Inflammatory macrophage (primary cell): ENCODE measurements around the gene MTOR.
A peak's percentile ranks its signal among the peaks of the same experiment; 100 is the strongest.
"Not testable (repeated sequence)": the region's sequence is repeated elsewhere in the genome, so short reads cannot be mapped to it uniquely, and the experiment has no call there.

Experiments
- DNase-seq, 2 donors: peaks; one replicate each; pipeline ENCODE4 v3.0.0-alpha.2; 2020 to 2022
- total RNA-seq, 18 experiments: gene quantifications; one replicate each; lab custom pipeline; 2026; ENCODE audit warnings: mixed read lengths in 6 of 18, inconsistent platforms in 2 of 18; lab: John Stamatoyannopoulos, UW

MTOR gene
- 65.8 to 146 (median 126) reads per million in 18 experiments for total RNA-seq

GRCh38 chr1:11262171-11263049 lies at the start of gene MTOR:
Gene MTOR, minus strand, starts transcription at chr1:11262551. Its CDS starts 3,142 bp downstream, at chr1:11259409.
- DNase-seq: peak; percentile 100

- no peak for DNase-seq
These were observed 47.0 kb upstream of the MTOR start for GRCh38 chr1:11309385-11309784.

DNA sequence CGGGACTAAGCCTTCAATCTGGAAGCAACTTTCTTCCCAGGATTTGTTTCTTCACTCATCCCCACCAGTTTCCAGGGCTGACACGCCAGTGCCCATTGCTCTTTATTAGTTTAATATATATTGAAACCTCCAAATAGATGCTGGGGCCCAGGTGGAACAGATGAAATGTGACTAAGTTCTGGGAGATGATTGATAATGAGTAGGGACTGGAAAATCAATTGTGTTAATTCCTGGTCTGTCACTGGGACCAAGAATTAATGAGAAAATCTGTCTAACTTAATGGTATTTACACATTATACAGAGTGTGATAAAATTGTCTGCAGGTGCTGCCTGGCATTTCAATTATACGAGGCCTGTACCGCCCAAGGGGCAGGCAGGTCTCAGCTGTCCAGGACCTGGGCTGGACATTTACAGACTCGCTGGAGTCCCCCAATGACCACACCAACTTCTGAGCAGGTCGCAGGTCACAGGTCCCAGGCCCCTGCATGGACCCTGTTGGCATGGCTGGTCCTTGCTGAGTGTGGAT lies 46.4 kb upstream of the MTOR start:
- DNase-seq: no peak

- DNase-seq: no peak
These were observed 45.5 kb upstream of the MTOR start for GRCh38 chr1:11307852-11308251.

DNA sequence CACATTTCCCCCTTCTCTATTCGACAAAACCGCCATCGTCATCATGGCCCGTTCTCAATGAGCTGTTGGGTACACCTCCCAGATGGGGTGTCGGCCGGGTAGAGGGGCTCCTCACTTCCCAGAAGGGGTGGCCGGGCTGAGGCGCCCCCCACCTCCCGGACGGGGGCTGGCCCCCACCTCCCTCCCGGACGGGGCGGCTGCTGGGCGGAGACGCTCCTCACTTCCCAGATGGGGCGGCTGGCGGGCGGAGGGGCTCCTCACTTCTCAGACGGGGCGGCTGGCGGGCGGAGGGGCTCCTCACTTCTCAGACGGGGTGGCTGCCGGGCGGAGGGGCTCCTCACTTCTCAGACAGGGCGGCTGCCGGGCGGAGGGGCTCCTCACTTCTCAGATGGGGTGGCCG lies 43.2 kb upstream of the MTOR start:
- DNase-seq: not testable (repeated sequence)

DNA sequence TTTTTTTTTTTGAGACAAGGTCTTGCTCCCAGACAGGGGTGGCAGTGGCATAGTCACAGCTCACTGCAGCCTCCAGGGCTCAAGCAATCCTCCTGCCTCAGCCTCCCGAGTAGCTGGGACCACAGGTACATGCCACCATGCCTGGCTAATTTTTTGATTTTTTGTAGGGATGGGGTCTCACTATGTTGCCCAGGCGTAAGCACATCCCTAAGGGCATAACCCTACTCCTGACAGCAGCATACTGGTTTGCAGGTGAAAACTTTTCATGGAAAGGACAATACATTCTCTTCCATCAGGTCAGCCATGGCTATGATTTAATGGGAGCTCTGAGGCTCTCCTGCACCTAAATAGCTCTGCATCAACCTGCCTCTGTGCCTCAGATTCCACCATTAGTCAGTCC lies 40.0 kb upstream of the MTOR start:
- DNase-seq: no peak

GRCh38 chr1:11301601-11302000 lies 39.2 kb upstream of the MTOR start:
- no peak for DNase-seq

DNA sequence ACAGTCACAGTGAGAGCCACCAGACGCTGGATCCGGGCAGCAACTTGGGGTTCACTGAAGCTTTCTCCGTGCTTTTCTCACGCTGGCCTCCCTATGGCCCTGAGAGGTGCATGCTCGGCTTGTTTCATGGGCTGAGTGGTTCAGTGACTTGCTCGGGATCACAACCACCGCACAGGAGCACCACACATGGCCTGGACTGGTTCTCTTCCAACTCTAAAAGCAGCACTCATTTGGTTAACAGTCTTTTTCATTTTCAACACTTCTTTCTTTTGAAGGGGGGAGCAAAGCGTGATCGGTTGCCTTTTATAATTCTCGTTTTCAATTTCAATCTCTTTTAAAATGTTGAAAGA lies 36.8 kb upstream of the MTOR start:
- no peak for DNase-seq

DNA sequence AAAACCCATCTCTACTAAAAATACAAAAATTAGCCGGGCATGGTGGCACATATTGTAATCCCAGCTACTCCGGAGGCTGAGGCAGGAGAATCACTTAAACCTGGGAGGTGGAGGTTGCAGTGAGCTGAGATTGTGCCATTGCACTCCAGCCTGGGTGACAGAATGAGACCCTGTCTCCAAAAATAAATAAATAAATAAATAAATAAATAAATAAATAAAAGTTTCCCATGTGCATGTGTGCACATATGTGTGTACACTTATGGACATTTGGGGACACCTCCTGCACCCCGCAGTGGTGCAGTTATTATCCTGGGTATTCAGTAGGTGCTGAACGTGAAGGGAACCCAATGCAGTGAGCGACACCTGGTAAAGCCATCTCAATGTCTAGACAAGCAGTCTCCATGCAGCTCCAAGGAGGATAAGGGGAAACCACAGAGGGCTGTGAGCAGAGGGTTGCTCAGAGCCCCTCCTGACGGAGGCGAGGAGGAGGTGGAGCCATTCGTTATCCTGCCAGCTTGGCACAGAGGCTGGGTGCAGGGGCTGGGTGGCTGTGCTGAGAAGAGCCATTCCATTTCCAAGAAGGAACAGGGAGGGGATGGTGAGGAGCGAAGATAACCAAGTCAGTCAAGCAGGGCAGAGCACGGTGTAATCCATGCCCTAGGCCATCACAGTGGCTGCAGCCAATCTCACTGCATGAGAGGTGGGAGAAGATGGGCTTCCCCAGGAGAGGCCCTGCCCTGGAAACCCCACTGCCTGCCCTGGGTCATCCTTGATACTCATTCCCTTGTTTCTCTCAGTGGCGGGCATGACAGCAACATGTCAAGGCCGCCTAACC lies 36.3 kb upstream of the MTOR start:
- no peak for DNase-seq

DNA sequence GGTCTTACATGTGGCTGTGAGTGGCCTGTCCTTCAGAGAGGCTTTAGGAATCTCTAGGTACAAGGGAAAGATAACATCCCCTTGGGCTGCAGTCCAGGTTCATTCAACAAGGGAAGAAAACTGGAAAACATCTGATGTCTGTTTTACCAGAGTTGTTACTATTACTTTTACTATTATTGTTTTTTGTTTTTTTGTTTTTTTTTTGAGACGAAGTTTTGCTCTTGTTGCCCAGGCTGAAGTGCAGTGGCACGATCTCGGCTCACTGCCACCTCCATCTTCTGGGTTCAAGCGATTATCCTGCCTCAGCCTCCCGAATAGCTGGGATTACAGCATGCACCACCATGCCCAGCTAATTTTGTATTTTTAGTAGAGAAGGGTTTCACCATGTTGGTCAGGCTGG lies 35.4 kb upstream of the MTOR start:
- not testable (repeated sequence) for DNase-seq

GRCh38 chr1:11295905-11296304 lies 33.6 kb upstream of the MTOR start:
- no peak for DNase-seq

- no peak for DNase-seq
These were observed 32.6 kb upstream of the MTOR start for GRCh38 chr1:11294951-11295350.

DNA sequence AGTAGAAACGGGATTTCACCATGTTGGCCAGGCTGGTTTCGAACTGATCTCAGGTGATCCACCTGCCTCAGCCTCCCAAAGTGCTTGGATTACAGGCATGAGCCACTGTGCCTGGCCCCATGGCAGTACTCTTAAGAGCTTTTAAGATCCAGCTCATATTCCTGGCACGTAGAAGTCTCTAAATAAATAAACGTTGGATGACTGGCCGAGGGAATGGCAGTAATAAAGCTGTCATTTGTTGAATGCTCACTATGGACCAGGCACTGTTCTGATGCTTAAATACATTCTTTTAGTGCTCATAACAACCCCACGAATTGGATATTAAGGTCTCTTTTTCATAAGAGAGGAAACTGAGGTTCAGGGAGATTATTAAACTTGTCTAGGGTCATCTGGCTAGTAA lies 31.5 kb upstream of the MTOR start:
- DNase-seq: no peak

- no peak for DNase-seq
These were observed 28.7 kb upstream of the MTOR start for GRCh38 chr1:11291049-11291448.

DNA sequence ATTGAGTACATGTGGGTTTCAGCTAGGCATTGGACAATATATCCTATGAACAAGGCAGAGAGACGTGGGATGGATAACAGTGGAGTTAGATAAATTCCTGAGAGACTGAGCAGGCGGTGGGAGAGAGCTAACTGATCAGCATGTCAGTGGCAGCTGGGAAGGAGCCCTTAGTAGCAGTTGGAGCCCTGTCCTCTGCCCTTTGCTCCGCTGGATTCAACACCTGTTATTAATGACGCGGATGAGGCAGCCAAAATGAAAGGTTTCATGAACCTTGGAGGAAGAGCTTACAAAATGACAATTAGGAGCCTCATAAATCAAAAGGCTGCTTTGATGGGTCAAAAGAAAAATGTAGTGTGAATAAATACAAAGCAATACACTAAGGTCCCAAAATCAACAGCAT lies 26.7 kb upstream of the MTOR start:
- DNase-seq: no peak

GRCh38 chr1:11286735-11287410 lies 24.5 kb upstream of the MTOR start:
- DNase-seq: no peak

DNA sequence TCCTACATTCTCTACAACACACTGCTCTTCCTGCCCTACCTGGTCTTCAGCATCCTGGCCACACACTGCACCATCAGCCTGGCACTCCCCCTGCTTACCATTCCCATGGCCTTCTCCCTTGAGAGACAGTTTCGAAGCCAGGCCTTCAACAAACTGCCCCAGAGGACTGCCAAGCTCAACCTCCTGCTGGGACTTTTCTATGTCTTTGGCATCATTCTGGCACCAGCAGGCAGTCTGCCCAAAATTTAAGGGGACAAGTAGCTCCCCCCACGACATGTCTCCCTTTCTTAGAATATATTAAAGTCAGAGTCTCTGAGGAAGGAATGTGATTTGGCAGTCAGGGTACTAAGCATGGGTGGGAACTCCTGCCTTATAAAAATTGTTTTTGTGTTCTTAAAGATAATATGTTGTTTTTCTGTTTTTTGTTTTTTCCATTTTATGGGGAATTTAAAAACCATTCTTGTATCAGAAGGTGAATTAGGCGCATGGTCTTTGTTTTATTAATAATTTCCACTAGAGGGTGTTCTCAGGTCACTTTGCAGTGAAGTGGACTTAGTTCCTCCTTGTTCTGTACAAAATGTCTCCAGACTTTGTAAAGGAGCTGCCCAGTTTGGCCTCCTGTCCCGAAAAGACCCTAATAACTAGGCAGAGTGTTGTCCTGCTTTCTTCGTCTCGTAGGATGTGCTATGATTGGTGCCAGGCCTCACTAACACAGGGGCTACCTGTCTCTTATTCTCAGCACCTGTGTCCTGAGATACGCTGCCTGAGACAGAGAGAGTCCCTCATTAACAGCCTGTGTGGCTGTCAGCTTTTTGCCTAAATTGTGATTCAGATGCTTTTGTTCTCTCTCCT lies 23.8 kb upstream of the MTOR start:
- no peak for DNase-seq

DNA sequence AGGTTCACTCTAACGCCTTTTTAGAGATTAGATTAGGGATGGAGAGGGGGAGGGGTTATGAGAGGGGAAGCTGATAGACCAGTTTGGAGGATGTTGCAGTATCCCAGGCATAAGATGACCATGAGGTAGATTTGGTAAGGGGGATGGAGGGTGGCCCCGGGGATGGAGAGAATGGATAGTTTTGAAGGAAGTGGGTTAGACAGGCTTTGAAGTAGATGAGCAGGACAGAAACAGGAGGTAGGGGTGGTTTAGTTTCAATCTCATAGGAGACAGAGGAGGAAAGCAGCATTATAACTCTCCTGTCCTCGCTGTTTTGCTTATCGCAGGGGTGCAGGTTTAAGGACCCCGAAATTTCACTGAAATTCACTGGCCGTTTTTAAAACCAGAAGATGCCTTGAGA lies 22.4 kb upstream of the MTOR start:
- DNase-seq: no peak

GRCh38 chr1:11283151-11283550 lies 20.8 kb upstream of the MTOR start:
- DNase-seq: peak; percentile 86 to 96

GRCh38 chr1:11281518-11282331 lies 19.4 kb upstream of the MTOR start:
- peak; percentile 32 to 38 for DNase-seq
